Prostate gland (tissue), 2 donors: ENCODE measurements around the gene TBC1D5. TPM values are rescaled to one million over a fixed set of nuclear protein-coding genes. Genes with fewer than 3 reads are reported as not detected.

Experiments
- DNase-seq: peaks from one replicate; pipeline ENCODE4 v3.0.0-alpha.2; 2019; ENCODE audit warnings: low spot score
- H3K27ac ChIP-seq, 2 donors: fragments of 200-600 bp; sonication (generic); 2 replicates each; pipeline ENCODE4 v1.5.1; 2017 to 2019
- H3K27me3 ChIP-seq: fragments of 200-600 bp; sonication (generic); replicated peaks from 2 replicates; pipeline ENCODE4 v1.5.1; 2019; ENCODE audit not compliant: insufficient read depth
- H3K36me3 ChIP-seq, 2 donors: fragments of 200-600 bp; sonication (generic); 1 replicate in 1 of 2; 2 replicates in 1 of 2; pipeline versions ENCODE4 v1.5.1 to v1.8.1; 2017 to 2019
- H3K4me1 ChIP-seq: fragments of 200-600 bp; sonication (generic); replicated peaks from 2 replicates; pipeline ENCODE4 v1.5.1; 2019
- H3K4me3 ChIP-seq, 2 donors: fragments of 200-600 bp; sonication (generic); 2 replicates each; pipeline ENCODE4 v1.5.1; 2017 to 2019
- H3K9me3 ChIP-seq: fragments of 200-600 bp; sonication (generic); 2 replicates; pipeline ENCODE4 v1.5.1; 2017
- CTCF ChIP-seq, 4 experiments: fragments of 200-600 bp in 2 of 4; fragments of 450-650 bp in 2 of 4; sonication (generic) in 2 of 4; IDR thresholded peaks; 1 replicate in 3 of 4; 2 replicates in 1 of 4; pipeline ENCODE4 v1.5.1; 2016 to 2019; ENCODE audit warnings: antibody characterized with exemption in 4 of 4, mild to moderate bottlenecking in 2 of 4, moderate library complexity in 2 of 4
- POLR2A ChIP-seq: fragments of 450-650 bp; IDR thresholded peaks from one replicate; pipeline ENCODE4 v1.6.1; 2016; ENCODE audit warnings: antibody characterized with exemption, mild to moderate bottlenecking
- POLR2AphosphoS5 ChIP-seq: sonication (generic); formaldehyde crosslinking; IDR thresholded peaks from one replicate; pipeline ENCODE4 v1.6.1; 2017; ENCODE audit warnings: antibody characterized with exemption
- WGBS: methylation state at CpG from one replicate; pipeline ENCODE4 v1.1.5; 2018; 5-methylcytosine and 5-hydroxymethylcytosine counted together
- intact Hi-C: fragments of 100-400 bp; cut with DNase I; formaldehyde crosslinking; loops from one replicate; pipeline ENCODE4 v1.14.2; 2022
- total RNA-seq, 2 donors: library from RNA; depleted of rRNA; stranded (reverse); fragments of >200 nt; gene quantifications; one replicate each; pipeline ENCODE4 v1.1.0, GENCODE V29; 2016

TBC1D5 gene
- total RNA-seq, 2 donors from 2014 or later, result 64.8 to 99.2 TPM

- no peak overlapping the region for H3K4me3 ChIP-seq
- no peaks in the 10 kb centered on the region for H3K9me3 ChIP-seq
- intact Hi-C loops, result loop anchor here (5.0 to 10.0 kb wide), 2 partner anchors 155 to 588 kb away; no protein-coding TSS in a partner anchor
These were observed 485.2 kb downstream of the TBC1D5 start for GRCh38 chr3:17257269-17257668.

GRCh38 chr3:17243621-17244020 lies 498.8 kb downstream of the TBC1D5 start:
- Histone ChIP-seq H3K4me3 (no peak overlapping the region), H3K27me3 (no peaks in the 10 kb centered on the region), H3K9me3 (no peaks in the 10 kb centered on the region), H3K4me1 (no peaks in the 10 kb centered on the region), H3K27ac (no peak overlapping the region), H3K36me3 (no peaks in the 10 kb centered on the region)
- no peak for TF ChIP-seq CTCF (IDR thresholded peaks at IDR 0.05)
- no peak for TF ChIP-seq POLR2A
- TF ChIP-seq POLR2AphosphoS5, result no peak
- DNase-seq, result no peak
- 62% methylated on average over 1 of the region's 1 CpG for WGBS
- intact Hi-C loops, result no loop called here

More at GRCh38 chr3:17257269-17257668, 485.2 kb downstream of the TBC1D5 start:
- Histone ChIP-seq H3K36me3 (no peaks in the 10 kb centered on the region), H3K27me3 (no peaks in the 10 kb centered on the region), H3K4me1 (no peaks in the 10 kb centered on the region), H3K27ac (no peak overlapping the region)
- DNase-seq, result no peak
- TF ChIP-seq POLR2A, result no peak
- TF ChIP-seq POLR2AphosphoS5, result no peak
- TF ChIP-seq CTCF (IDR thresholded peaks at IDR 0.05), result no peak

GRCh38 chr3:17239417-17239816 lies 503.0 kb downstream of the TBC1D5 start:
- H3K4me3 ChIP-seq, result no peak overlapping the region
- H3K4me1 ChIP-seq, result no peaks in the 10 kb centered on the region
- intact Hi-C loops, result loop anchor here (10.0 kb wide), 2 partner anchors 205 to 355 kb away; partner anchors contain the start of gene PLCL2
- no peak for TF ChIP-seq POLR2A
- no peak for TF ChIP-seq CTCF (IDR thresholded peaks at IDR 0.05)
- no peak for TF ChIP-seq POLR2AphosphoS5
- DNase-seq, result no peak
- no peak overlapping the region for H3K27ac ChIP-seq
- H3K9me3 ChIP-seq, result no peaks in the 10 kb centered on the region
- H3K36me3 ChIP-seq, result no peaks in the 10 kb centered on the region
- no peaks in the 10 kb centered on the region for H3K27me3 ChIP-seq

- no peak overlapping the region for H3K27ac ChIP-seq
- TF ChIP-seq CTCF (IDR thresholded peaks at IDR 0.05) (no peak), POLR2A (no peak), POLR2AphosphoS5 (no peak)
- H3K4me1 ChIP-seq, result no peaks in the 10 kb centered on the region
- DNase-seq, result no peak
- no peaks in the 10 kb centered on the region for H3K9me3 ChIP-seq
- no peak overlapping the region for H3K4me3 ChIP-seq
- H3K27me3 ChIP-seq, result no peaks in the 10 kb centered on the region
- intact Hi-C loops, result loop anchor here (10.0 kb wide), 2 partner anchors 203 to 353 kb away; partner anchors contain the start of gene PLCL2
- no peaks in the 10 kb centered on the region for H3K36me3 ChIP-seq
These were observed 504.4 kb downstream of the TBC1D5 start for GRCh38 chr3:17238023-17238422.

GRCh38 chr3:17235310-17235709 lies 507.1 kb downstream of the TBC1D5 start:
- intact Hi-C loops, result loop anchor here (10.0 kb wide), 2 partner anchors 201 to 351 kb away; partner anchors contain the start of gene PLCL2
- DNase-seq, result no peak
- no peak overlapping the region for H3K27ac ChIP-seq
- no peak overlapping the region for H3K4me3 ChIP-seq
- H3K36me3 ChIP-seq, result no peaks in the 10 kb centered on the region
- no peaks in the 10 kb centered on the region for H3K27me3 ChIP-seq
- TF ChIP-seq CTCF (IDR thresholded peaks at IDR 0.05) (no peak), POLR2AphosphoS5 (no peak), POLR2A (no peak)
- H3K4me1 ChIP-seq, result no peaks in the 10 kb centered on the region
- no peaks in the 10 kb centered on the region for H3K9me3 ChIP-seq
